ENCODE results near the gene SH3TC1. TPM values are rescaled to one million over a fixed set of nuclear protein-coding genes. Genes with fewer than 3 reads are reported as not detected.

SH3TC1 gene
- total and polyA plus RNA-seq, 4 donors: 5.5 to 8.6 (median 8.3) TPM

GRCh38 chr4:8239226-8239625 is 40.1 kb downstream of the SH3TC1 start:
- Histone ChIP-seq H3K4me3 (ENCODE audit: low read depth, low read length) (no peak overlapping the region), H3K4me1 (ENCODE audit: control insufficient read depth, insufficient read depth, low read length) (peaks cover 10% of the 10 kb centered on the region), H3K27ac (ENCODE audit: low read depth, low read length) (no peak overlapping the region), H3K9me3 (ENCODE audit: control insufficient read depth, insufficient read depth, low read length) (no peaks in the 10 kb centered on the region), H3K36me3 (ENCODE audit: control insufficient read depth, insufficient read depth, low read length) (peaks cover 7% of the 10 kb centered on the region), H3K27me3 (ENCODE audit: control insufficient read depth, insufficient read depth, low read length) (no peaks in the 10 kb centered on the region)
- 98% methylated on average over 13 of the region's 13 CpGs for WGBS (ENCODE audit: insufficient coverage)
- DNase-seq (ENCODE audit: low read depth in 4 of 6, low spot score in 6 of 6): no peak

GRCh38 chr4:8239661-8240060 is 40.6 kb downstream of the SH3TC1 start:
- peaks cover 10% of the 10 kb centered on the region for H3K4me1 ChIP-seq (ENCODE audit: control insufficient read depth, insufficient read depth, low read length)
- no peaks in the 10 kb centered on the region for H3K27me3 ChIP-seq (ENCODE audit: control insufficient read depth, insufficient read depth, low read length)
- 94% methylated on average over 9 of the region's 9 CpGs for WGBS (ENCODE audit: insufficient coverage)
- no peak overlapping the region for H3K4me3 ChIP-seq (ENCODE audit: low read depth, low read length)
- no peaks in the 10 kb centered on the region for H3K9me3 ChIP-seq (ENCODE audit: control insufficient read depth, insufficient read depth, low read length)
- no peak for DNase-seq (ENCODE audit: low read depth in 4 of 6, low spot score in 6 of 6)
- no peak overlapping the region for H3K27ac ChIP-seq (ENCODE audit: low read depth, low read length)
- peaks cover 7% of the 10 kb centered on the region for H3K36me3 ChIP-seq (ENCODE audit: control insufficient read depth, insufficient read depth, low read length)

GRCh38 chr4:8240211-8241041 is 41.3 kb downstream of the SH3TC1 start:
- no peaks in the 10 kb centered on the region for H3K27me3 ChIP-seq (ENCODE audit: control insufficient read depth, insufficient read depth, low read length)
- peaks cover 10% of the 10 kb centered on the region for H3K4me1 ChIP-seq (ENCODE audit: control insufficient read depth, insufficient read depth, low read length)
- no peaks in the 10 kb centered on the region for H3K9me3 ChIP-seq (ENCODE audit: control insufficient read depth, insufficient read depth, low read length)
- 80% methylated on average over 22 of the region's 26 CpGs for WGBS (ENCODE audit: insufficient coverage)
- no peak overlapping the region for H3K27ac ChIP-seq (ENCODE audit: low read depth, low read length)
- H3K36me3 ChIP-seq (ENCODE audit: control insufficient read depth, insufficient read depth, low read length): peaks cover 7% of the 10 kb centered on the region
- H3K4me3 ChIP-seq (ENCODE audit: low read depth, low read length): no peak overlapping the region
- no peak for DNase-seq (ENCODE audit: low read depth in 4 of 6, low spot score in 6 of 6)

- Histone ChIP-seq H3K4me1 (ENCODE audit: control insufficient read depth, insufficient read depth, low read length) (peaks cover 10% of the 10 kb centered on the region), H3K27me3 (ENCODE audit: control insufficient read depth, insufficient read depth, low read length) (no peaks in the 10 kb centered on the region), H3K4me3 (ENCODE audit: low read depth, low read length) (no peak overlapping the region), H3K9me3 (ENCODE audit: control insufficient read depth, insufficient read depth, low read length) (no peaks in the 10 kb centered on the region), H3K36me3 (ENCODE audit: control insufficient read depth, insufficient read depth, low read length) (peaks cover 3% of the 10 kb centered on the region), H3K27ac (ENCODE audit: low read depth, low read length) (no peak overlapping the region)
- no peak for DNase-seq (ENCODE audit: low read depth in 4 of 6, low spot score in 6 of 6)
- WGBS (ENCODE audit: insufficient coverage): 91% methylated on average over 14 of the region's 14 CpGs
These were observed 42.2 kb downstream of the SH3TC1 start for GRCh38 chr4:8241211-8241779.

GRCh38 chr4:8241895-8242696 is 43.0 kb downstream of the SH3TC1 start:
- Histone ChIP-seq H3K36me3 (ENCODE audit: control insufficient read depth, insufficient read depth, low read length) (peaks cover 3% of the 10 kb centered on the region), H3K27me3 (ENCODE audit: control insufficient read depth, insufficient read depth, low read length) (no peaks in the 10 kb centered on the region), H3K4me1 (ENCODE audit: control insufficient read depth, insufficient read depth, low read length) (peaks cover 12% of the 10 kb centered on the region), H3K4me3 (ENCODE audit: low read depth, low read length) (no peak overlapping the region), H3K27ac (ENCODE audit: low read depth, low read length) (peak overlapping the region; percentile 50), H3K9me3 (ENCODE audit: control insufficient read depth, insufficient read depth, low read length) (no peaks in the 10 kb centered on the region)
- peak; percentile 51 to 92 (median 69) for DNase-seq (ENCODE audit: low read depth in 4 of 6, low spot score in 6 of 6)
- WGBS (ENCODE audit: insufficient coverage): 19% methylated on average over 29 of the region's 29 CpGs

- Histone ChIP-seq H3K36me3 (ENCODE audit: control insufficient read depth, insufficient read depth, low read length) (no peaks in the 10 kb centered on the region), H3K27me3 (ENCODE audit: control insufficient read depth, insufficient read depth, low read length) (no peaks in the 10 kb centered on the region), H3K4me3 (ENCODE audit: low read depth, low read length) (no peak overlapping the region), H3K9me3 (ENCODE audit: control insufficient read depth, insufficient read depth, low read length) (no peaks in the 10 kb centered on the region), H3K4me1 (ENCODE audit: control insufficient read depth, insufficient read depth, low read length) (peaks cover 19% of the 10 kb centered on the region), H3K27ac (ENCODE audit: low read depth, low read length) (peak overlapping the region; percentile 50)
- WGBS (ENCODE audit: insufficient coverage): 93% methylated on average over 5 of the region's 10 CpGs
- DNase-seq (ENCODE audit: low read depth in 4 of 6, low spot score in 6 of 6): no peak
These were observed 43.9 kb downstream of the SH3TC1 start for GRCh38 chr4:8242782-8243560.

GRCh38 chr4:8244001-8244757 is 45.1 kb downstream of the SH3TC1 start:
- Histone ChIP-seq H3K27ac (ENCODE audit: low read depth, low read length) (no peak overlapping the region), H3K27me3 (ENCODE audit: control insufficient read depth, insufficient read depth, low read length) (no peaks in the 10 kb centered on the region), H3K4me1 (ENCODE audit: control insufficient read depth, insufficient read depth, low read length) (peaks cover 19% of the 10 kb centered on the region), H3K4me3 (ENCODE audit: low read depth, low read length) (no peak overlapping the region), H3K9me3 (ENCODE audit: control insufficient read depth, insufficient read depth, low read length) (no peaks in the 10 kb centered on the region), H3K36me3 (ENCODE audit: control insufficient read depth, insufficient read depth, low read length) (no peaks in the 10 kb centered on the region)
- 81% methylated on average over 13 of the region's 18 CpGs for WGBS (ENCODE audit: insufficient coverage)
- DNase-seq (ENCODE audit: low read depth in 4 of 6, low spot score in 6 of 6): no peak

GRCh38 chr4:8244931-8245460 is 45.9 kb downstream of the SH3TC1 start:
- Histone ChIP-seq H3K4me1 (ENCODE audit: control insufficient read depth, insufficient read depth, low read length) (peaks cover 19% of the 10 kb centered on the region), H3K27ac (ENCODE audit: low read depth, low read length) (no peak overlapping the region), H3K36me3 (ENCODE audit: control insufficient read depth, insufficient read depth, low read length) (no peaks in the 10 kb centered on the region), H3K9me3 (ENCODE audit: control insufficient read depth, insufficient read depth, low read length) (no peaks in the 10 kb centered on the region), H3K4me3 (ENCODE audit: low read depth, low read length) (no peak overlapping the region), H3K27me3 (ENCODE audit: control insufficient read depth, insufficient read depth, low read length) (no peaks in the 10 kb centered on the region)
- no peak for DNase-seq (ENCODE audit: low read depth in 4 of 6, low spot score in 6 of 6)
- 95% methylated on average over 19 of the region's 19 CpGs for WGBS (ENCODE audit: insufficient coverage)

Data from spinal cord (tissue), 10 donors.